DND-41 (cell line): ENCODE data around the gene PCDHB6.
"Not testable (repeated sequence)": the region's sequence is repeated elsewhere in the genome, so short reads cannot be mapped to it uniquely, and the experiment has no call there.

Experiments
- CTCF ChIP-seq: IDR thresholded peaks from 2 replicates; pipeline ENCODE4 v1.5.1; 2012; ENCODE audit warnings: borderline replicate concordance, low read length, moderate library complexity, mild to moderate bottlenecking; ENCODE audit not compliant: poor library complexity, severe bottlenecking; ENCODE audit errors: extremely low read depth
- EZH2 ChIP-seq: IDR thresholded peaks from 3 replicates; pipeline ENCODE4 v1.6.1; 2012; ENCODE audit warnings: borderline replicate concordance, low read depth, mild to moderate bottlenecking, moderate library complexity, low read length, inconsistent platforms; ENCODE audit not compliant: severe bottlenecking

GRCh38 chr5:141189131-141189530 is 39.3 kb downstream of the PCDHB6 start:
- TF ChIP-seq CTCF, EZH2: not testable (repeated sequence)
